ENCODE data around the gene LRRC17. TPM values are rescaled to one million over a fixed set of nuclear protein-coding genes. Genes with fewer than 3 reads are reported as not detected.

The LRRC17 gene
- total and polyA plus RNA-seq, 9 of the 15 experiments (the other 6 are each of a cell fraction or from before 2014, with no cell fraction given): 0.03 to 0.18 (median 0.12) TPM; not detected in 5

- no peak for TF ChIP-seq PBX2 (CRISPR knock-in tag; IDR thresholded peaks at IDR 0.05; ENCODE audit: low read depth)
- no peak for TF ChIP-seq PBX2 (tag; conservative IDR thresholded peaks at IDR 0.05; ENCODE audit: low read depth)
- no peak for TF ChIP-seq ZBTB17 (CRISPR knock-in tag; IDR thresholded peaks at IDR 0.05)
- no peak for TF ChIP-seq ZNF143 (CRISPR knock-in tag; IDR thresholded peaks at IDR 0.05)
- TF ChIP-seq ZNF277 (CRISPR knock-in tag; IDR thresholded peaks at IDR 0.05; ENCODE audit: borderline replicate concordance): no peak
- no peak for TF ChIP-seq TFAP4 (CRISPR knock-in tag; IDR thresholded peaks at IDR 0.05; ENCODE audit: borderline replicate concordance)
- no peak for TF ChIP-seq TCF7 (IDR thresholded peaks at IDR 0.05; ENCODE audit: borderline replicate concordance)
- TF ChIP-seq PTTG1 (tag; IDR thresholded peaks at IDR 0.05; ENCODE audit: low read depth): no peak
- no peak for TF ChIP-seq HMGN3 (IDR thresholded peaks at IDR 0.05; ENCODE audit: borderline replicate concordance, extremely low read depth, insufficient read length, low read depth, low read length)
- no peak for TF ChIP-seq FOXA1 (IDR thresholded peaks at IDR 0.05; ENCODE audit: borderline replicate concordance)
- TF ChIP-seq CAMTA2 (CRISPR knock-in tag; conservative IDR thresholded peaks at IDR 0.05): no peak
- TF ChIP-seq DDX20 (tag; IDR thresholded peaks at IDR 0.05; ENCODE audit: low read depth): no peak
- no peak for TF ChIP-seq FUS (optimal IDR thresholded peaks at IDR 0.05; ENCODE audit: low read depth, low read length)
- no peak for TF ChIP-seq NCOA1 (IDR thresholded peaks at IDR 0.05; ENCODE audit: low read depth)
- no peak for TF ChIP-seq MLLT1 (IDR thresholded peaks at IDR 0.05)
- TF ChIP-seq HMG20A (CRISPR knock-in tag; conservative IDR thresholded peaks at IDR 0.05): no peak
- no peak for TF ChIP-seq L3MBTL2 (IDR thresholded peaks at IDR 0.05)
- no peak for TF ChIP-seq XRCC3 (IDR thresholded peaks at IDR 0.05)
- no peak overlapping the region for H3K4me3 ChIP-seq
- no peak overlapping the region for H3K4me2 ChIP-seq (ENCODE audit: insufficient read depth, low read length)
- ChIA-PET CTCF (ENCODE audit: low intra/inter-chr PET ratio) (no interaction called here), POLR2A (no interaction called here)
- H3K27ac ChIP-seq (ENCODE audit: extremely low read depth, low read depth, low read length): no peak overlapping the region
- no TSS peak for BruUV-seq (replicated peaks)
- no peaks in the 10 kb centered on the region for H3K27me3 ChIP-seq (ENCODE audit: control insufficient read depth in 2 of 2, insufficient read depth in 2 of 2, low read length in 2 of 2)
- H3K9me3 ChIP-seq (replicated peaks; ENCODE audit: control insufficient read depth, insufficient read depth, low read depth, low read length): no peaks in the 10 kb centered on the region
- H2AFZ ChIP-seq (ENCODE audit: low read depth, low read length): no peak overlapping the region
- intact Hi-C loops (cut with micrococcal nuclease) (no loop called here), in situ Hi-C loops (cut with MboI) (no loop called here)
- ATAC-seq (no peak), DNase-seq (ENCODE audit: extremely low read depth in 1 of 4, low spot score in 3 of 4) (no peak), FAIRE-seq (no peak)
- H3K9me1 ChIP-seq (ENCODE audit: control insufficient read depth, insufficient read depth, low read length): no peaks in the 10 kb centered on the region
- peaks cover under 1% of the 10 kb centered on the region; the same call in 2 of the 3 replicates for H3K36me3 ChIP-seq (ENCODE audit: control insufficient read depth, insufficient read depth, low read length)
- 90% methylated on average over 15 of the region's 15 CpGs for WGBS (ENCODE audit: insufficient coverage, low coverage, missing lambda C conversion rate)
- peaks cover 4 to 16% of the 10 kb centered on the region in 2 experiments for H3K4me1 ChIP-seq (replicated peaks in 1 of 2; ENCODE audit: control insufficient read depth in 2 of 2, insufficient read depth in 2 of 2, low read length in 2 of 2)
- no peaks in the 10 kb centered on the region; the same call in 1 of the 2 replicates for H4K20me1 ChIP-seq (replicated peaks; ENCODE audit: control insufficient read depth, insufficient read depth, low read length)
- H3K9ac ChIP-seq (ENCODE audit: insufficient read depth in 1 of 2, low read depth in 2 of 2, low read length in 2 of 2): no peak overlapping the region
- H3K79me2 ChIP-seq (ENCODE audit: control insufficient read depth, insufficient read depth, low read length): peaks cover 31% of the 10 kb centered on the region
Observed at GRCh38 chr7:102933763-102934162, 21.0 kb downstream of the LRRC17 start.
